HG03571 (cell line): ENCODE measurements around the gene HPGDS.
"Not testable (repeated sequence)": the region's sequence is repeated elsewhere in the genome, so short reads cannot be mapped to it uniquely, and the experiment has no call there.

Source experiments
- ATAC-seq: cut with Tn5 transposase; IDR thresholded peaks from one replicate; pipeline ENCODE4 v1.9.1; 2021; ENCODE audit not compliant: unreplicated experiment

The HPGDS gene

GRCh38 chr4:94342694-94343093, at the start of gene HPGDS:
HPGDS (minus strand) TSS chr4:94342836; CDS start chr4:94334629, 8,207 bp downstream.
- ATAC-seq: no peak

- no peak for ATAC-seq
Observed at GRCh38 chr4:94390804-94391410, 48.3 kb upstream of the HPGDS start.

DNA sequence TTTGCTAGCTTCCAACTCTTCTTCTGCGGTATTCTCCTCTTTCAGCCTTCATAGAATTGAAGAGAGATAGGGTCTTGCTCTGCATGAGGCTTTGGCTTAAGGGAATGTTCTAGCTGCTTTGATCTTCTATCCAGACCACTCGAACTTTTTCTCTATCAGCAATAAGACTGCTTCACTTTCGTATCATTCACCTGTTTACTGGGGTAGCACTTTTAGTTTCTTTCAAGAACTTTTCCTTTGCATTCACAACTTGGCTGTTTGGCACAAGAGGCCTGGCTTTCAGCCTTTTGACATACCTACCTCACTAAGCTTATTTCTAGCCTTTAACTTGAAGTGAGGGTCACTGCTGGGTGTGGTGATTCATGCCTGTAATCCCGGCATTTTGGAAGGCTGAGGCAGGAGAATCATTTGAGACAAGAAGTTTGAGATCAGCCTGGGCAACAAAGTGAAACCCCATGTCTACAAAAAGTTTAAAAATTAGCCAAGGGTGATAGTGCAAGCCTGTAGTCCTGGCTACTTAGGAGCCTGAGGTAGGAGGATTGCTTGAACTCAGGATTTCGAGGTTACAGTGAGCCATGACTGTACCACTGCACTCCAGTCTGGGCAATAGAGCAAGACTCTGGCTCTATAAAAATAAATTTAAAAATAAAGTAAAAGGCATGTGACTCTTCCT, 47.1 kb upstream of the HPGDS start:
- no peak for ATAC-seq

- not testable (repeated sequence) for ATAC-seq
Observed at GRCh38 chr4:94387965-94388364, 45.3 kb upstream of the HPGDS start.

- ATAC-seq: not testable (repeated sequence)
Observed at GRCh38 chr4:94385452-94385851, 42.8 kb upstream of the HPGDS start.

DNA sequence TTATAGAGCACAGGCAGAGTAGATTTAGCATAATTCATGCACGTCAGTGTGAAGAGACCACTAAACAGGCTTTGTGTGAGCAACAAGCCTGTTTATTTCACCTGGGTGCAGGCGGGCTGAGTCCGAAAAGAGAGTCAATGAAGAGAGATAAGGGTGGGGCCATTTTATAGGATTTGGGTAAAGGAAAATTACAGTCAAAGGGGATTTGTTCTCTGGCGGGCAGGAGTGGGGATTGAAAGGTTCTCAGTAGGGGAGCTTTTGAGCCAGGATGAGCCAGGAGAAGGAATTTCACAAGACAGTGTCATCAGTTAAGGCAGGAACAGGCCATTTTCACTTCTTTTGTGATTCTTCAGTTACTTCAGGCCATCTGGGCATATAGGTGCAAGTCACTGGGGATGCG, 40.3 kb upstream of the HPGDS start:
- ATAC-seq: not testable (repeated sequence)

GRCh38 chr4:94378047-94378446, 35.4 kb upstream of the HPGDS start:
- no peak for ATAC-seq

DNA sequence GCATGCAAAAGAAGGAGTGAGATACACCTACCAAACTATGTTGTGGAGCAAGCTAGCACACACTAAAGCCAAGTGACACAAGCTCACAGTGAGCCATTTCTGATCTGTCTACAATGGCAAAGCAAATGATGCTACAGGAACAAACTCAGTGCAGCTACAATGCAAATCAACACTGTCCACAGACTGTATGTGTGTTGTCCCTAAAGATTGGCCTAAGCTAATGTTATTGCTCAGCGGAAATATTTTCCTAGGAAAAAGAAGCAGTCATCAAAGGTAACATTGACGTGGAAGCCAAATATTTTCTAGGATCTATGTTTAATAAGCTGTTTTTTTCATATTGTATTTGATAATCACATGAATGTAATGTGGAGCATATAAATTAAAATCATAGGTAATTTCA, 34.7 kb upstream of the HPGDS start:
- ATAC-seq: no peak

DNA sequence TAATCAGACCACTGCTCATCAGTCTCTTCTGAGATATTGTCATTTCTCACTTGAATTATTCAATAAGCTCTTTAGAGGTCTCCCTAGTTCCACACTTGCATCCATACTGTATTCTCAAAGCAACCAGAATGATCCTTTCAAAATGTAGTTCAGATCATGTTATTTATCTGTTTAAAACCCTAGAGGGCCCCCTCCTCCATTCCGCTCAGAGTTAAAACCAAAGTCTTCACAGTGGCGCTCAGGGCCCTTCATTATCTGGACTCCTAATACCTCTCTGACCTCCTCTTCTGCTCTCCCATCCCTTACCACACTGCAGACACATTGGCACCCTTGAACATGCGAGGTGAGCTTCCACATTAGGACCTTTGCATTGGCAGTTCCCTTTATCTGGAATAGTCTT, 32.7 kb upstream of the HPGDS start:
- ATAC-seq: no peak

GRCh38 chr4:94373752-94374151, 31.1 kb upstream of the HPGDS start:
- ATAC-seq: no peak

GRCh38 chr4:94372991-94373390, 30.4 kb upstream of the HPGDS start:
- no peak for ATAC-seq

DNA sequence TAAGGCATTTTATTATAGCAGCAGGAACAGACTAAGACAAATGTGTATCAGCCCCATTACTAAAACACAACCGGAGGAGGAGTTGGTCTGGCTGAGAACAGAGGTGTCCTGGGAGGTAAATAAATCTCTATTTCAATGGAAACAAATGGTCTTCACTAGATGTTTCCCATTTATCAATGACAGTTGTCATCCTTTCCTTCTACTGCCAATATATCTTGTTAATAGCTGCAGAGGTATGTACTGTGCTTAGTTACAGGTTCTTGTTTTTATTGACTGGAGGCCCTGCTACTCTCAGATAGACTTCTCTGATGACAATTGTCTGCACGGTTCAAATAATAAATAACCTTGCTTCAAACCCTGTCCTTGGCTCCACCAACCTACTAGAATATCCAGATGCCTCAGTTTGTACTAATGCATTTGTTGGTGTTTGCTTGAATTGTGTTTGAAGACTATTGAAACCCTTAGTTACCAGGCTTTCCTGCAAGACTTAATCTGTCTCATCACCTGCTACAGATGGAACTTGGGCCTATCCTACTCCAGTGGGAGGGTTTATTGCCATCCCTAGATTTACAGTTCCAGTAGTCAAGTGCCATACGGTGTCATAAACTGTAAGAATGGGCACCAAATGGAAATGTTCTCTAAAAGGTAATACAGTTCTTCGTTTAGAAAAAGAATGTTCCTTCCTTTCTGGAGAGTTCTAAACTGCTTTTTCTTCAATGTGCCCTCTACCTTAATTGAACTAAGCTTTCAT, 29.8 kb upstream of the HPGDS start:
- ATAC-seq: no peak

DNA sequence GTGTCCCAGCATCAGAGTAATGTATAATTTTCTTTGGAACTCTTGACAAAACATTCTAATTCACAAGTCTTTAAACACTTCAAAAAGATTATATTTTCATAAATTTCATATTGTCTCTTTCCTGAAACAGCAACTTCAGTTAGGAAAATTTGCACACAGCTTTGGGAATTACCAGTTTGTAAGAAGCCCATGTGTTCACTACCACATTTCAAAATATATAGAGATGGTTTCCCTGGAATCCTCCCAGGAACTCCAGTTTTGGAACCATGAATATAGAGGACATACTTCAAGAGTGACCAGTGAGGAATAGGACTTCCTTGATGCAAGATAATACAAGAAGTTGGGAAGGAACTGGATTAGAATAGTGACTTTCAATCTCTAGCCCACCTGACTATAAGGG, 28.7 kb upstream of the HPGDS start:
- ATAC-seq: no peak

DNA sequence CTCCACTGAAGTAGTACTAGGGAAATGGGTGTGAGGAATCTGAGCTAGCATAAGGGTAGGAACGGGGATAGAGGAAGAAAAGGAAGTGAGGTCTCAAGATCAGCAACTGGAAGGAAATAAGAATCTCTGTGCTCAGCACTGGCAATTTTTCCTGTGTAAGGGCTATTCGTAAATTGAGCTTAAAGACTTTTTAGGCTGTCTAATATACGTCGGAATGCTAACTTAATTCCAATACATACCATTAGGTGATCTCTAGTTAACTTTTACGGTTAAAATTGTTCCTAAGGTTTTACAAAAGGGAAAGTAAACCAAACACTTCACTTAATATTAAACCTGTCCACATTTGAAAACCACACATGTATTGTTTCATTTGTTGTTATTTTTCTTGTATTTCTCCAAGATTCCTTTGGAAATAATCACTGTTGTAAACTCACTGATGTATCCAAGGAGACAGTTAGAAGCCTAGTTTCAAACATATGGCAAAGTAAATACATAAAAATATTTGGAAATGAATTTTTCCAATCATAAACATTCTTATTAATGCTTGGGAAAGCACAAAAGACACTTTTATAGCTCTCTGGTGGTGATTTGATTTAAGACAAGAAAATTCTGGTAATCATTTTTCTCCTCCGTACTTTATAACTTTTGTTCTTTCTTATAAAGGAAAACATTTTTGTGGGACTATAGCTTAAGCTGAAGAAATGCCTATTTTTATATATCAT, 28.1 kb upstream of the HPGDS start:
- ATAC-seq: no peak

GRCh38 chr4:94369046-94369445, 26.4 kb upstream of the HPGDS start:
- ATAC-seq: no peak

DNA sequence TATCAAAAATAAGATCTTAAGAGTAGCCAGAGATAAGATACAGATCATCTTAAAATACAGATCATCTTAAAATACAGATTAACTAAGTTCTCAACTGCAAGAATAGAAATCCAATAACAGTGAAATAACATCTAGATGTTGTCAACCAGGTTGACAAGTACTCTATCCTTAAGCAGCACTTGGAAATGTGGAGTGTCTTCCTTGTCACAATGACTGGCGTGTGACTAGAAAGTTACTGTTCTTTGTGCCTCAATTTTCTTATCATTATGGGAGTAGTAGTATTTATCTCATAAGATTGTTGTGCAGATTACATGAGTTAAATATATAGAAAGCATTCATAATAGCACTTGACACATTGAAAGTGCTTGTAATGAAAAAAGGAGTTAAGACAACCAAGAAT, 25.8 kb upstream of the HPGDS start:
- no peak for ATAC-seq

DNA sequence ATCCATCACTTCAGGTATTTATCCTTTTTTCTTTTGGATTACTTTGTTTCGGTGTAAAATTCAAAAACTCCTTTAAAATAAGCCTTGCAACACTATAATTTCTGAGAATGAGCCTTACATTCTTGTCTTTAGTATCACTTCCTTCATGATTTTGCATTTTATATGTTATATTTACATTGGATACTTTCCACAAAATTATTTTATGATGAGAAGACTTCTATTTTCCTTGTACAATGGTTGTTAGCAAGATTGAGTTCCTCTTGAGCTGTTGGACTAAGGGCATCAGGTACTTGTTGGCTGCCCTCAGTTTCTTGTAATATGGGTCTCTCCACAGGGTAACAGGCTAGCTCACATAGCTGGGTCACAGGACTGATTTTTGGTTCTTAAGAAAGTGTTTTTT, 22.7 kb upstream of the HPGDS start:
- ATAC-seq: no peak

- ATAC-seq: no peak
Observed at GRCh38 chr4:94364527-94364926, 21.9 kb upstream of the HPGDS start.

- no peak for ATAC-seq
Observed at GRCh38 chr4:94363136-94363655, 20.6 kb upstream of the HPGDS start.

GRCh38 chr4:94359838-94360237, 17.2 kb upstream of the HPGDS start:
- ATAC-seq: no peak

DNA sequence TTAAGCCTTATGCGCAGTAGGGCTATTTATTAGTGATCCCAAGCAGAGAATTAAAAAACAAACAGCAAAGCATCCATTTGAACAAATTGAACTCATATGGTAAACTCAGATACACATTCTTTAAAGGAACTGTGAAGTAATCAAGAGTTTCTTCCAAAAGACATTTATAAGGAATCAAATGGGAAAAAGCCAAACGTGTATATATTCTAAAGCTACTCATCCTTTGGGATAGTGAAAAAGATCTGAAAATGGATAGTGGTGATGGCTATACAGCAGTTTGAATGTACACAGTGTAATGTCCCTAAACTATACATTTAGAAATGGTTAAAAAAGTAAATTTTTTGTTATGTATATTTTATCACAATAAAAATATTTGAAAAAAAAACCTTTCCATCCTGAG, 16.6 kb upstream of the HPGDS start:
- no peak for ATAC-seq
